ENCODE measurements around the gene CA12.

GRCh38 chr15:63426552-63426951, 44.9 kb upstream of the CA12 start:
- TF ChIP-seq REST (IDR thresholded peaks at IDR 0.05; ENCODE audit: low read depth, low read length): no peak
- no peak for TF ChIP-seq ATF3 (IDR thresholded peaks at IDR 0.05; ENCODE audit: borderline replicate concordance, extremely low read depth, low read depth, low read length)
- TF ChIP-seq CTCF (IDR thresholded peaks at IDR 0.05 in 2 of 3, conservative IDR thresholded peaks at IDR 0.05 in 1 of 3; ENCODE audit: control insufficient read depth in 2 of 3, extremely low read depth in 1 of 3, insufficient read depth in 1 of 3, low read depth in 3 of 3, low read length in 3 of 3): no peak
- no peak for TF ChIP-seq YY1 (IDR thresholded peaks at IDR 0.05; ENCODE audit: low read depth, low read length)
- TF ChIP-seq MXI1 (IDR thresholded peaks at IDR 0.05; ENCODE audit: low read depth, low read length): no peak
- TF ChIP-seq EZH2 (IDR thresholded peaks at IDR 0.05; ENCODE audit: borderline replicate concordance, control insufficient read depth, low read depth, low read length): no peak
- TF ChIP-seq POLR2A (IDR thresholded peaks at IDR 0.05; ENCODE audit: low read depth, low read length): no peak
- TF ChIP-seq BRCA1 (IDR thresholded peaks at IDR 0.05; ENCODE audit: low read depth, low read length): no peak
- no peak for TF ChIP-seq POLR2AphosphoS5 (IDR thresholded peaks at IDR 0.05; ENCODE audit: low read length)
- no peak for TF ChIP-seq ZZZ3 (IDR thresholded peaks at IDR 0.05; ENCODE audit: control insufficient read depth, insufficient read length, low read depth)
- no peak for TF ChIP-seq SREBF2 (IDR thresholded peaks at IDR 0.05; ENCODE audit: low read length)
